Measurements from ENCODE around the gene GUCY2F.

The GUCY2F gene

DNA sequence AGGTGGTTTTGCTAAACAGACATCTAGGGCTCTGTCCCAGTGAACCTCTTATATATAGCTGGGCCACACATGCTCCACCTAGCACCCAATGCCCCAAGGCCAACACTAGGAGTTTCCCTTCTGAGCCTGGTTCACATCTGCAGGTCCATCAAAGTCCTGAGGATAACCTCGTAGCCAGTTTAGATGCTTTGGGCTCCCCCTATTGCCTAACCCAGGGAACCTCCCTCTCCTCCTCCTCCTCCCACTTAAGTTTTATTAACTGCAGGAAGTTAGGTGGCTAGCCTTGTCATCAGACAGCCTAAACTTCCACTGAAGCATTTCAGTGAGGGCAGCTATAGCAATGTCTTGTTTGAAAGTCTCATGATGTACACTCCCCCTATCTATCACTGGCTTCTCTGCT lies 88.0 kb downstream of the GUCY2F start:
- DNase-seq (ENCODE audit: low read depth) = no peak

DNA sequence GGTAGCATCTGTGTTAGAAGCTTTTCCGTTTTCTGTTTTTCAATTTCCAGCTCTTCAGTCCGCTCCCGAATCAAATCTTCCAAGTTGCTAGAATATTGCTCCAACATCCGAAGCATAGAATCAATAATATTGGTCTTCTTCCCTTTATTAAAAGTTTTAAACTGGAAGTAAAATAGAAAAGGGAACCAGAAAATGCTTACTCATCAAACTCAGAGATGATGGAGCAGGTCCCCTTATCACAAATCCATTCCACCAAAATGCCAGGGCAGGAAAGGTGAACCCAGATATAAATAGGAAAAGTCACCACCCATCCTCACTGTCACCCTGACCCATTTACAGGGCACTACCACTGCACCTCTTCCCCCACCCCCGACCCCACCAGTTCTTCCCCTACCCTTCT lies 89.0 kb downstream of the GUCY2F start:
- DNase-seq (ENCODE audit: low read depth) = no peak

DNA sequence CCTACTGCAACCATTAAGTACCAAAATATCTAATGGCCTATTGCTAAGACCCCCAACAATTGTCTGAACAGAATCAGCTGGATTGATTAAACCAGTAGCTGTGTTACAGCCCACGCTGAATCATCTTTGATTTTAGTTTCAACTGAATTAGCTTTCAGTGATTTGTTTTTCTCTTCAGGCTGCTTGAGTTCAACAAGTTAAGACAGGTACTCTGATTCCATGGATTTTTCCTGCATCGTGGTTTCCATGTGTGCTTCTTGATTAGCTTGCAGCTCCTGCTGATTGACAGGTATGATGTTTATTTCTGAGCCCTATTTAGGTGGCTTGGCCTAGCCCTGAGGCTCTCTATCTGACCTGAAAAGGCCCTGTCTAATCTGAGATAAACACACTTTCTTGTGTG lies 91.3 kb downstream of the GUCY2F start:
- no peak for DNase-seq (ENCODE audit: low read depth)

DNA sequence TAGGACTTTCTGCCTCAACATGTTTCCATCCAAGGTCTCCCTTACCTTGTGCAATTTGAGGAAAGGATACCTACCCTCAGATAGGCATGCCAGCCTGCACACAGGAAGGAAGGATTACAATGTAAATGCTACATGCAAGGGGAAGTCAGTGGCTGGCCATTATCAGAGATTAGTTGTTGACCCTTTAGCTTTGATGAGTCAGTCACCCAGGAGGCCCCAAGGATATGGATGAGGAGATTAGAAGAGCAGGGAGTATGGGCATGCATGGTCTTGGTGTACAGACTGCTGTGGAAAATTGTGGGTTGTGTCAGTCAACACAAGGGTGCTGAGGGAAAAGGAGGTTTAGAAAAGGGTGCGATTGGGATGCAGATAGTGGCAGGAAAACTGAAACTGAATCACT lies 92.0 kb downstream of the GUCY2F start:
- DNase-seq (ENCODE audit: low read depth) = no peak

DNA sequence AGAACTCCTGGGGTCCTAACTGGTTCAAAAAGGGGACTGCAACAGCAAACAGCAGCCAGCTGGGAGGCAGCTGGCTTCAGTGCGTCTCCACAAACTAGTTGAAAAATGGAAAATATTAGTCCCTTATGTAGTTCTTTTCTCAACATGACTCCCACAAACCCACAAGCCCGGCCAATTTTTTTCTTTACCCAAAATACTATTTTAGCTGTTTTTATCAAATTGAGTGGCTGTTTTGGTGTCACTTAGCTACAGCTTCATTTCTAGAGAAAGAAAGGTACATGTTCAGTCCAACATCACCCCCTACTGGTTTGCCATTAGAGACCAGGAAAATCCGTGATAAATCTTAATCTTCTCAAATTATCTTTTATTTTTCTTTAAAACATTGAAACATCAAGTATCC lies 97.2 kb downstream of the GUCY2F start:
- DNase-seq (ENCODE audit: low read depth) = no peak

DNA sequence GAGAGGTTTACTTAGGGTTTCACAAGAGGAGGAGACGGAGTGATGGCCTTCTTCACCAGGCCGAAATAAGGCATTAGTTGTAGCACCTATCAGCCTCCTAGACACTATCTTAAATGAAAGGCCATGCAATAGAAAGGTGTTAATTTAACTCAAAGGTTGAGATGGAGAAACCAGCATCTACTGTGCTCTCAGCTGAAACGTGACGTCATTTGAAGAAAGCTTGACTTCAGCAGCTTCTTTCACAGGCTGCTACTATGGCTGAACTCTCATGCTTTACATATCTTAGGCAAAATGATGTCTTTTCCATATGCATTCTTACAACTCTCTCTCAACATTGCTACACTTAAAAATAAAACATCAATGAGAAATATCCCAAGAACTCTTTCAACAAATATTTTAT lies 99.6 kb downstream of the GUCY2F start:
- no peak for DNase-seq (ENCODE audit: low read depth)

DNA sequence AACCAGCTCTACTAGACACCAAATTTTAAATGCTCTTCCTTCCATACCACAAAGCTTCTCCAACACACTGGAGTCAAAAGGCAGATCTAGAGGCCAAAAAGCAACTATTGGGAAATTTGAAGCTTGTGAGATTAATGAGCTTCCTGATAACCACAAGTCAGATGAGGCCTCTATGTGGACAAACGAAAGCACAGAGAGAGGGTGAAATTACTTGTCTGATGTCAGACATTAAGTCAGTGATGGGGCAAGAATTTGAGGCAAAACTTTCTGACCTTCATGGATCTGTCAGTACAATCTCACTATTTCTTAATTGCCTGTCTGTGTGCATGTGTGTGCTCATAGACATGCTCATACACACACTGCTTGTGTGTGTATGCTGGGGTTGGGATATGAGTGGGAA lies 103.6 kb downstream of the GUCY2F start:
- DNase-seq (ENCODE audit: low read depth) = no peak

DNA sequence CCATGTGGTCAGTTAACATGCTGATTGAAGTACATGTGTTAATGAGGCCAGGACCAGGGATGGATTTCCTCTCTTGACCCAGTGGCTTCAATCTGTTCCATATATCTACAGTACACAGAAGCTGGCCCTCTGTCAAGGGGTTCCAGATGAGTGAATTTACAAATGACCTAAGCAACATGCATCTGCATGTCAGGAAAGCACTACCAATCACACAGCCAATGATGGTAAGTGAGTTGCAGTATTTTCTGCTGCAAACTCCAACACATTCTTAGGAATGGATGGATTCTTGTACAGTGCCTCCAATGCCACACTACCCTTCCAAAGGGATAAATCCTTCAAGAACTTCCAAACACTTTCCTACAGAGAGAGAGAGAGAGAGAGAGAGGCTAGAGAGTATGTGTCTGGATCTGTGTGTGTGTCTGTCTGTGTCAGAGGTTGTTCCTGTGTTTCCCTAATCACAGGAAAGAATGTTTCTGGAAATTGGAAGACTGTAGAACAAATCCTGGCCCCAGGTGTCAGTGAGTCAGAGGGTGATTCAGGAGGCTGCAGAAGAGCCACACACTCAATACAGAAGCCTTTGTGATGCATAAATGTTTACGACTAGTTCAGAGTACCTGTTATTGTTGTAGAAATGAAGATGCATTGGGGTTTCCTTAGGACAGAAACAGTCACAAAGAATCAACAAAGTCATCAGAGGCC lies 107.5 kb downstream of the GUCY2F start:
- DNase-seq (ENCODE audit: low read depth) = no peak

DNA sequence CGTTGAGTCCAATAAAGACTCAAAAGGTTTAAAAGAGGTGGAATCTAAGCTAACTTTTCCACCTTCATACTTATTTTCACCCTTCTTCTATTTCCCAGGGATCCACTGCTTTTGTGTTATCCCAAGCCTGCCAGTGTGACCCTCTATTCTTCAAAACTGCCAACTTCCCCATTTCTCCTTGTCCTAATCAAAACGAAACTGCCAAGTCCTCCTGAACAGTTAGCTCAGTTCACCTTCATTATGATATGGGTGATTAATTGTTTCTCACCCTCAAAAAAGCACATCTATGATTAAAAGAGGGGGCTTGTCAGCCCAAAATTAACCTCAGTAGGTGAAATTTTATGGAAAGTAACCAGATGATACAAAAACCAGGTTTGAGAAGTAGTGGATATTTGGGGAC lies 108.4 kb downstream of the GUCY2F start:
- no peak for DNase-seq (ENCODE audit: low read depth)

DNA sequence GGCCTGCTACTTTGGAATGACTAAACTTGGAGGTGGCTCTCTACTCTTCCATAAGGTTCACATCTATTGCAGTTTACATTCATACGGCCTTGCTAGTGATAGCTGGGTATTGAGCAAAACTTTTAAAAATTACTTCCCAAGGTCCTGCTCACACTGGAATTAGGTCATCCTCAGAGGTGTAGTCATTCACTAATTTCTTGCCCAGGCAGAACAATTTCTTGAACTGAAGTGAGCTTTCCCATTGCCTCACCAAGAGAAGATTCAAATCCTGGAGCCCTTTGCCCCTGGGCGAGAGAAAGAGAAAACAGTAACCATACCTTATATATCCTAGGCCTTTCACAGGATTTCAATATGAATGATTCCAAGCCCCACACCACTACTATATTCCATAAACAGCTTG lies 109.2 kb downstream of the GUCY2F start:
- no peak for DNase-seq (ENCODE audit: low read depth)

DNA sequence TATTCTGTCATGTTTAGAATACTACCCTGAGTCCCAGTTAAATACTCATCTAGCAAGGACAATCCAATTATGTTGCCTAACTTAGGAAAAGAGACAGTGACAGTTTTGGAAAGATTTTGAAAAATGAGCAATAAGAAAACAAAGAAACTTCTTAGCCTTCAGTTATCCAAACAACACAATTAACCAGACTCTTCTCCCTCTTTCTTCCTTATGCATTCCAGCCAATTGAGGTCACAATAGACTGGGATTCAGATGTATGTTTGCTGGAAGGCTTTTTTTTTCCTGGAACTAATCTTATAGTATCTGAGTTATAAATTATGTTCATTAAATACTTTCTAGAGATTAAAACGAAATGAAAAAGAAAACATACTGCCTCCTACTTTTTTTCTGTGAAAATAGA lies 109.6 kb downstream of the GUCY2F start:
- no peak for DNase-seq (ENCODE audit: low read depth)

DNA sequence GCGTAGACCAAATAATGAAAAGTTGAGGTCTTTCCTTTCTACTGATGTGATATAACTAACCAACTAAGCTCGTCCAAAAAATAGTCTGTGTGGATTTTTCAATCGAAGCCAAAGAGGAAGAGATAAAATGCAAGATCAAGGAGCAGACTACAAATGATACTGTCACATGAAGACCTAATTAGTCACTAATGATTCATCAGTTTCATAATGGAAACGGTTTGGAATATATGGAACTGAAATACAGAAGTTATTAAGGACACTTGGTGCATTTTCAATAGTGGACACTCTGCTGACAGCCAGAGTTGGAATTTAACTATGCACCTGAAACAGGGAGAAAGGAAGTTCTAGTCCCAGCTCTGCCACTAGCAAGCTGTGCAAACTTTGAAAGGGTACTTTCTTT lies 119.8 kb downstream of the GUCY2F start:
- no peak for DNase-seq (ENCODE audit: low read depth)

DNA sequence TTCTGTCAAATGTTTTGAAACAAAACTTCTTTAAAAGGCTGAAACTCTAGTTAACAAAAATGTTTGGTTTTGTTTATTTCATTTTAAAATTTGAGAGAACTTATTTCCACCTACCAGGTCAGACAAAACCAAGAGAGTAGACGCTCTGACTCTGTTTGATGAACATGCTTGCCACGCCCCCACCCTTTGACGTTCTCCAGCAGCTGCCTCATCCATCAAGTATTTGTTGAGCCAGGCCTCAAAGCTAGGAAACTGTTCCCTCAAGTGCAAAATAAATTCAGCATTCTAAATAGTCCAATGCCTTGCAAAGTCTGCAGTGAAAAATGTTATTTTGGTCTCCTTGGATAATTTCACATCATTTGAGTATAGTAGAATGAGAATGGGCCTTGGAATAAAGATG lies 121.6 kb downstream of the GUCY2F start:
- DNase-seq (ENCODE audit: low read depth) = no peak

DNA sequence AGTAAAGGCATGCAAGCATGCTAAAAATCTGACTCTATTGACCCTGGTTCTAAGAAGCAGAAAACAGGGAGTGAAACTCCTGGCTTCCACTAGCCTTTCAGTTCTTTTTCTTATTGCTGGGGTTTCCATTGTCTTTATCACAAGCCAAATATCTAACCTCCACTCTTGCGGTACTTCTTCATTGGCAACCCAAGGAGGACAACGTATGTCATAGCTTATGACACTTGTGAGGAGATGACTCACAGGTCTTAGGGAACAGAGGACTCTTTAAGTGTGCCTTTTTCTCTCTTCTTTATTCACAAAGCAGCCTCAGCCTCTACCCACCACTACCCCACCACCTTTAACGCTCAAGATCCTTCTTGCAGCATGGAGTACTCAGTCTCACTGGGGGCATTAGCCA lies 124.2 kb downstream of the GUCY2F start:
- DNase-seq (ENCODE audit: low read depth) = no peak

DNA sequence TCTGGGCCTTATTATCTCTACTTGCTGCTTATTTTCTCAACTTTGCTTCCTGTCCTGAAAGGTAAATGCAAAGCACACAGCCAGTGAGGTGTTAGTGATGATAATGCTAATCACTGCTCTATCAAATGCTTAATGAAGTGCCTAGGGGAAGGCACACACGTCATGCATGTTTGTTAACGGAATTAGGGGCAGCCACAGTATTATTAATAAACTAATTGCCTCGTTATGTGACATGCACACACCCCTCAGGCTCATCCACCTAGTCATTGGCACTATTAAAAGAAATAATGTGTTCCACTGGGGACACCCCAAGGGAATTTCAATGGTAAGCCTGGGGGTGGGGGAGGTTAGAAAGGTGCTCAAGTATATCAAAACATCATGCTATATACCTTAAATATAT lies 125.2 kb downstream of the GUCY2F start:
- no peak for DNase-seq (ENCODE audit: low read depth)

DNA sequence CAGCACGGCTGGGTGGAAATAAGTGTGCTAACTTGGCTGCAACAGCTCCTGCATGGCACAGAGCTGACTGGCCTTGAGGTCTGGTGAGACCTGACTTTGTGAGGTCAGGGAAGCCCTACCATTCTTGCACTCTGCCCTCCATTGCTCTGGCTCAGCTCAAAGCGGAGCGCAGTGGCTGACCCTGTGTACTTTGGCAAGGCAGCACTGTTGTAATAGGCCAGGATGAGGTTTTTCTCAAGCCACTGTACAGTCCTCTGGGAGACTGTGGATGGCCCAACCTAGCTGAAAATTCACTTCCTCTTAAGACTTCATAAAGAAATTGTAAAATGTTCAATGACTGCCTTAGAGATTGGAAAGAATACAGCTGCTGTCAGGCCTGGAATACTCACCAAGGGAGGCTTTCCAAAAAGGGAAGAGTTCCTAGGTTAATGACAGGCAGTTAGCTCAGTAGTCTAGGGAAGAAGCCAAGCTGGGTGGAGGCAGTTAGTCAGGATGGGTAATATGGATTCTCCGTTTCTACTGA lies 129.8 kb downstream of the GUCY2F start:
- no peak for DNase-seq (ENCODE audit: low read depth)

DNA sequence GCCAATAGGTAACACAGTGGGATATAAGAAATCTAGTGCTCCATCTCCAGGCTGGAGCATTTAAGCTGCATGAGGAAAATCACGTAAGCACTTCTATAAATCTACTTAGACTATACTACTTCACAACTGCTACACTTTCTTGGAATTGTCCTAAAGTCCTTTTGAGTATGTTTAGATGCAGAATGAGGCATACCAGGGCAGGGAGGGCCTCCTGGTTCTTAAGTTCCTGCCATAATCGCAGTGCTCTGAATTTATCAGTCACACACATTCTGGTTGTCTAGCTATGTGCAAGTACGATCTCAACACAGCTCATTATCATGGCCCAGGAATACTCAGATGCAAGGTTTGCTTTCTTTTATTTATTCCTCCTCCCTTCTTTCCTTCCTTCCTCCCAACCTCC lies 130.3 kb downstream of the GUCY2F start:
- no peak for DNase-seq (ENCODE audit: low read depth)

DNA sequence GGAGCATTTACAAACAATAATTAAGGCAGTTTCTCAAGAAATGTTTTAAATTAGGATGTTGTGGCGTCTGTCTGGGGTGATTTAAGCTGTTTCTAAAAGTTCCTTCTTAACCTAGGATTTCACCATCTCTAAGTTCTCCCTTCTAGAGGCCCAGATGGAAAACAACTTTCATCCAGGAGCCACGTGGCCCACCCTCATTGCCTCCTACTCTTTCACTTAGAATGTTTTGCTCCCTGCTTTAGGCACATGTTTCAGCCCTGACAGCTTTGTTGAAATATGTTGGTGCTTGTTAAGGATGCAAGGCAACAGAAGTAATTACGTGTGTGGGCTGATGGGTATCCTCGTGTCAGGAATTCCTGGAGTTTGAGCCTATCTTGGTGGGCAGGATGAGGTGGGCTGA lies 131.3 kb downstream of the GUCY2F start:
- no peak for DNase-seq (ENCODE audit: low read depth)

DNA sequence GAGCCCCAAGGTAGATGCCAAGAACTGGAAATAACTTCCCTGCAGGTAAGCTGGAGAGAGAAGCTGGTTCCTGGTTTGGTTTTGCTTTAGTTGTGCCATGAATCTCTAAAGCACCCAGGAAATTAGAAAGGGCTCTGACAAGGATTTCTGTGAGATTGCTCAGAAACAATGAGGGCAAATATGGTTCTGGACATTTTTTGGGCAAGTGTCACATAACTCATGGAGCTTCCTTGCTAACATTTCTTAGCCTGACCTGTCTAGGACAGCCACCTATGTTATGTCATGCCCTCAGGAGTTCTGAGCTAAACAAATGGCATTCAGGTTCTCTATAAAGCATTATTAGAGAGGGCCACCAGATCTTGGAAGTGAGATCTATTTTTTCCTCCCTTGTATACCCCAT lies 131.8 kb downstream of the GUCY2F start:
- DNase-seq (ENCODE audit: low read depth) = no peak

DNA sequence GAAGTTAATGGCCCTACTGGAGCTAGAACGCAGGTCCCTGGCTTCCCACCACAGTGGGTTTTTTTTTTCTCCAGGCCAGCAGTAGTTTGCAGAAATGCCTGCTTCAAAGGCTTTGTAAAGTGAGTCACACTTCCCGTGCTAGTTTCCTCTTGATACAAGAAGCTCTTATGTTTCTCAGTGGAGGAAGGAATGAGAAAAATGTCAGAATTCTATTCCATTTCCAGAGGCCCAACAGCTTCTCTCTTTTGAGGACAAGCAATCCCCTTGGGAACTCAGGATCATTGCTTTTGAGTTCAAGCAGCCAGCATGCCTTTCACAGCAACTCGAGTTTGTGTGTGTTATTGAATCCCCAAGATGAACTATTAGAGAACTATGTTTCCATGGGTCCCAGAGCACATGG lies 134.3 kb downstream of the GUCY2F start:
- DNase-seq (ENCODE audit: low read depth) = no peak

DNA sequence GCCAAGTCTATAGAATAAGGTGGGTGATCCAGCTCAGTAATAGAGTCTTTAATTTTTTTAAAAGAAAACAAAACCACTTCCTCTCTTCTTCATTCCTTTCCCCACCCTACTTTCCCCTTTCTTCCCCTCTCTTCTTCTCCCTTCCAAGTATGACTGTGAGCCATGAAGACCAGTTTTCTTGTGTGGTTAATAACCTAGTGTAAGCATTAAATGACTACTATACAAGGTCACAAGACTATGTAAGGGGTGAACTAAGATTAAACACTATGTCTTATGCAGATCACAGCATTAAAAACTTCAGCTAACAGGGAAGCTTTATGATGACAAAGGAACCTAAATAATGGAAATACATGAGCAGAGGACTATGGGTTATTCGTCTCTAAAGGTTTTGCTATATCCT lies 135.4 kb downstream of the GUCY2F start:
- DNase-seq (ENCODE audit: low read depth) = no peak

DNA sequence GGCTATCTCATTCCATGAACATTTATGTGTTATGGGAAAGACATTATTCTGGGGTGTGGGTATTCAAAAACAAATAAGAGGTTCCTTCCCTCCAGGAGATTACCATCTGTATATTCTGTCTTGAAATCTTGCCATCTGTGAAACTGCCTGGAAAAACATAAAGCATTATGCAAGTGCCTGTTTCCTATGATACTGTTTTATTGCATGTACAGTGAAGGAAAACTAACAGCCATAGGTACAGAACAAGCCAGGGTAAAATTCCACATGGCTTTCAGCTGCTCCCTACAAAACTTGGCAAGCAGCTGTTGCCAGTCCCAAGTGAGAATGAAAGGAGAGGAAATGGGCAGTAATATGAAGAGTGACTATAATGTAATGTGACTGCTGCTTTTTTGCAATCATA lies 136.0 kb downstream of the GUCY2F start:
- DNase-seq (ENCODE audit: low read depth) = no peak

DNA sequence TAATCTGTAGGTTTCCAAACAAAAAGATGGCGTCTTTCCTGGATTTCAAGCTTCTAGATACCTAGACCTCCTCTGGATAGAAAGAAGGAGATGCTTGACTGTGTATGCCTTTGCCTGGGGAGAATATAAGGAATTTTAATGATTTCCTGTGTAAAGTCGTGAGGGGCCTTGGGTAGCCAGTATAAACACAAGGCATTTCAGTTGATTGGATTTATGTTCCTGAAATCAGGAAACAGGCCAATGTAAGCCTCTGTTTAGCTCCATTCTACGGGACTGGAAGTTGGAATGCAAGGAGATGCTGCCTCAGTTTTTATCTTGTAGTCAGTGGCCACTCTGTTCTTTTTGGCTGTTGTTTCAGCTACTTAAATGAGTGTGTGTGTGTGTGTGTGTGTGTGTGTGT lies 137.2 kb downstream of the GUCY2F start:
- no peak for DNase-seq (ENCODE audit: low read depth)

DNA sequence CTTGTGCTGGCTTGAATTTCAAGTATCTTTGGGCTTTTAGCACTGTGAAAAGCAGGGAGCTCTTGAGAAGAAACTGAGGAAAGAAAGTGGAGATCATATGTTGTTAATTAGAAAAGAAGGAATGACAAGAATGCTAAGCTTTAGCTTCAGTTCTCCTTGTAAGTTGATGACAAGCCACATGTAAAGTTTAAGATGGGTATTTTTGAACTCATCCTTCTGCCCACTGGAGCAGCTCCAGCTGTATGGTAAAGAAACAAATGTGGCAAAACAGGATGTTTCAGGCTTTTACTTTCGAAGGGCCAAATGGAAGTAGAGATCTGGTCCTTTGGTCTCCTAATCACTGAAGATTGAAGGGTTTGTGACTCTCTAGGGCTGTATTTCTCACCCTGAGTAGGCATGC lies 137.8 kb downstream of the GUCY2F start:
- DNase-seq (ENCODE audit: low read depth) = no peak

DNA sequence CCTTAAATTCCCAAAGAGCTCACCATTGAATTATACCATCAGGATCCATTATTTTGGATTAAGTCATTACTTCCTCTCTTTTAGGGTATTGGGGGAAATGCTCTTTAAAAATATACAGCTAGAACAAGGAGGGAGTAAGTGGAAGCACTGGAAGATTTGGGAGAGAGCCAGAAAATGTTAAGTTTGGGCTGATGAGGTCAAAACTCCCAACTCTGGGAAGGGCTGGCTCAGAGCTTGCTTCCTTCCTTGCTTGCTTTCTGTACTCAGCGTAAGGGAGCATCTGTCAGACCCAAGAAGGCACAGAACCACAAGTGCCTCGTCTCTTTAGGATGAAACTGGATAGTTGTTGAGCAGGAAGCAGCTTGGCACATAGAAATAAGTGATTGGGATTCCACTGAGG lies 138.2 kb downstream of the GUCY2F start:
- DNase-seq (ENCODE audit: low read depth) = no peak

Measured in stimulated activated CD8-positive, alpha-beta memory T cell treated with anti-CD3 and anti-CD28 coated beads, Interleukin-15, amount 100 ng/mL, for 24 hours (primary cell).